H1 (cell line): ENCODE data around the gene FOSL1. TPM values are rescaled to one million over a fixed set of nuclear protein-coding genes. Genes with fewer than 3 reads are reported as not detected.

Source experiments
- BRCA1 ChIP-seq: IDR thresholded peaks from 2 replicates; pipeline ENCODE4 v1.6.1; 2012; ENCODE audit warnings: low read depth, low read length, improper control_type of control experiment
- CBX5 ChIP-seq: fragments of 300-800, 300-1000 bp; sonication (generic); IDR thresholded peaks from 2 replicates; pipeline ENCODE4 v1.7.1; 2016; ENCODE audit warnings: antibody characterized with exemption, low read length, low read depth
- CBX8 ChIP-seq: fragments of 300-800, 300-1000 bp; sonication (generic); IDR thresholded peaks from 2 replicates; pipeline ENCODE4 v1.7.1; 2016; ENCODE audit warnings: low read depth, low read length, borderline replicate concordance
- CHD2 ChIP-seq: IDR thresholded peaks from 2 replicates; pipeline ENCODE4 v1.6.1; 2012; ENCODE audit warnings: low read length, improper control_type of control experiment
- CREB1 ChIP-seq: IDR thresholded peaks from 2 replicates; pipeline ENCODE4 v1.6.1; 2012; ENCODE audit warnings: inconsistent platforms
- CTBP2 ChIP-seq: IDR thresholded peaks from 2 replicates; pipeline ENCODE4 v1.7.0; 2011; ENCODE audit warnings: borderline replicate concordance, mild to moderate bottlenecking, moderate library complexity, mixed read lengths, low read length; ENCODE audit not compliant: insufficient read depth, insufficient read length
- CTCF ChIP-seq, 3 experiments: IDR thresholded peaks; 1 replicate in 2 of 3; 2 replicates in 1 of 3; pipeline versions ENCODE4 v1.5.1 to v1.6.1; 2011; ENCODE audit warnings: low read length in 3 of 3, mild to moderate bottlenecking in 3 of 3, inconsistent platforms in 2 of 3, low read depth in 1 of 3, moderate library complexity in 1 of 3; ENCODE audit not compliant: insufficient read depth in 1 of 3; ENCODE audit errors: control extremely low read depth in 1 of 3
- KDM1A ChIP-seq: fragments of 200-600, 300-600 bp; sonication (generic); IDR thresholded peaks from 2 replicates; pipeline ENCODE4 v1.7.1; 2016; ENCODE audit warnings: mild to moderate bottlenecking, low read length, borderline replicate concordance
- KDM4A ChIP-seq: IDR thresholded peaks from one replicate; pipeline ENCODE4 v1.7.1; 2012; ENCODE audit warnings: low read depth, mild to moderate bottlenecking, moderate library complexity, low read length, inconsistent platforms; ENCODE audit not compliant: severe bottlenecking
- PHF8 ChIP-seq: fragments of 200-600 bp; sonication (generic); conservative IDR thresholded peaks from 2 replicates; pipeline ENCODE4 v1.7.1; 2012; ENCODE audit warnings: low read depth, mild to moderate bottlenecking, inconsistent platforms, low read length, moderate library complexity
- POLR2AphosphoS5 ChIP-seq: IDR thresholded peaks from 2 replicates; pipeline ENCODE4 v1.6.1; 2011; ENCODE audit warnings: low read depth, low read length
- SIRT6 ChIP-seq: IDR thresholded peaks from one replicate; pipeline ENCODE4 v1.7.1; 2012; ENCODE audit warnings: low read length, inconsistent platforms
- SP1 ChIP-seq: IDR thresholded peaks from 2 replicates; pipeline ENCODE4 v1.6.1; 2011; ENCODE audit warnings: low read depth, low read length
- TAF7 ChIP-seq: optimal IDR thresholded peaks from 2 replicates; pipeline ENCODE3; 2011; ENCODE audit warnings: low read depth, mild to moderate bottlenecking, inconsistent platforms, low read length, moderate library complexity, borderline replicate concordance
- TBP ChIP-seq: IDR thresholded peaks from 2 replicates; pipeline ENCODE4 v1.6.1; 2011; ENCODE audit warnings: low read depth, low read length, improper control_type of control experiment
- TCF12 ChIP-seq: IDR thresholded peaks from 2 replicates; pipeline ENCODE4 v1.6.1; 2011; ENCODE audit warnings: low read depth, mild to moderate bottlenecking, low read length
- TEAD4 ChIP-seq: IDR thresholded peaks from 2 replicates; pipeline ENCODE4 v1.6.1; 2012; ENCODE audit warnings: low read depth, low read length, inconsistent platforms, mixed read lengths
- ZNF274 ChIP-seq: IDR thresholded peaks from 2 replicates; pipeline ENCODE4 v1.7.0; 2012; ENCODE audit warnings: low read length, borderline replicate concordance; ENCODE audit errors: extremely low read depth
- polyA plus RNA-seq, 7 experiments: library from polyadenylated mRNA; depleted of rRNA in 3 of 7; stranded (reverse) in 5 of 7; unstranded in 2 of 7; fragments of >200 nt in 5 of 7; fragments of 200-250 nt in 2 of 7; gene quantifications; 1 replicate in 5 of 7; 2 replicates in 1 of 7; 4 replicates in 1 of 7; pipeline versions ENCODE4 v1.2.1 to v1.2.3, GENCODE V29; 2011 to 2013; ENCODE audit warnings: missing spikeins in 2 of 7, mixed read lengths in 2 of 7
- total RNA-seq: library from RNA; stranded (reverse); fragmentation: NEBNext Ultra II Directional; extraction: Animal tissue kit (Norgen Biotek cat#: 25700); gene quantifications from 2 replicates; pipeline ENCODE4 v1.2.1, GENCODE V29; 2021
- TF ChIP-seq, protein P1 (sequence below): IDR thresholded peaks from 2 replicates; pipeline ENCODE4 v1.6.1; 2011; ENCODE audit warnings: low read depth, mild to moderate bottlenecking, low read length; ENCODE audit not compliant: insufficient read depth
- TF ChIP-seq, protein P2 (sequence below): IDR thresholded peaks from 2 replicates; pipeline ENCODE4 v1.6.1; 2012; ENCODE audit warnings: low read length, inconsistent platforms

The FOSL1 gene
- total and polyA plus RNA-seq, 2 of the 8 experiments (the other 6 are each of a cell fraction or from before 2014, with no cell fraction given): 6.3 to 7.2 TPM

DNA sequence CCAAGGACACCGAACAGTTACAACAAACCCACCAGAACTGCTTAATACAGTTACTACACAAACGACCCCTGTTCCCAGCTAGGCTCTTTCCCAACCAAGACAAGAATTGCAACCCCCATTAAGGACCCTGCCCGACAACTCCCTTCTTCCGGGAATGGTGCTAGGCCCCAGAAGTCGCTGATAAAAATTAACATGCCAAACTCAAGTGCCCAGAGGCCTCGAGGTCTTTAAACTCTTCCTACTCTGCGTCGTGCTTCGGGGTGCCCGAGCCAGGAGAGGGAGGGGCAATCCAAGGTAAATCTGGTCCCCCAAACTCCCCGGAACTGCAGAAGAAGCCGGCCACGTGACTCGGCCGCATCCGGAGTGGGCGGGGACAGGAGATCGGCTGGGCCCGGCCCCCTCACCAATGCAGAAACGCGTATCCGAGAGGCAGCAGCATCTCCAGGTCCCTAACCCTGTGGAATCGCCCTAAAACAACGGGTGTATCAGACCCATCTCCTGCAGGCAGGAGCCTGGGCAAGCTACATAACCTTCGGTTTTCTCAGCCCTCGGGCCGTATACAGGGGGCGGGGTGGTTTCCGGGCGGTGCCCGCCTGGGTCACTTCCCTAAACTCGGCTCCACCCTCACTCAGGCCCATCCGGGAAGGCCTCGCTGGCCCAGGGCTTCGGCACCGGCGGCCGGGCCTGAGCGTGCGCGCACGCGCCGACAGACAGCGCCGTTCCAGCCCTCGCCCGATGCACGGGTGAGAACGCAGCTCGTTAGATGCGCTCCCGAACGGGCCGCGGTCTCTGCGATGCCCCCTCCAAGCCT lies 43.3 kb downstream of the FOSL1 start (continued):
- TF ChIP-seq TBP (no peak), CBX5 (no peak), SP1 (no peak), CTBP2 (no peak), TAF7 (no peak), PHF8 (peak; percentile 46; the same call in 1 of the 2 replicates), POLR2AphosphoS5 (peak; percentile 74), ZNF274 (no peak), TCF12 (no peak), SIRT6 (no peak), KDM4A (no peak), KDM1A (no peak), CBX8 (no peak), BRCA1 (no peak), CTCF (IDR thresholded peaks at IDR 0.05; ENCODE audit: control extremely low read depth in 1 of 3, insufficient read depth in 1 of 3, low read depth in 1 of 3, low read length in 3 of 3) (no peak), CREB1 (no peak), CHD2 (no peak), TEAD4 (no peak)
- TF ChIP-seq, protein P1, sequence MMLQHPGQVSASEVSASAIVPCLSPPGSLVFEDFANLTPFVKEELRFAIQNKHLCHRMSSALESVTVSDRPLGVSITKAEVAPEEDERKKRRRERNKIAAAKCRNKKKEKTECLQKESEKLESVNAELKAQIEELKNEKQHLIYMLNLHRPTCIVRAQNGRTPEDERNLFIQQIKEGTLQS: no peak
- TF ChIP-seq, protein P2, sequence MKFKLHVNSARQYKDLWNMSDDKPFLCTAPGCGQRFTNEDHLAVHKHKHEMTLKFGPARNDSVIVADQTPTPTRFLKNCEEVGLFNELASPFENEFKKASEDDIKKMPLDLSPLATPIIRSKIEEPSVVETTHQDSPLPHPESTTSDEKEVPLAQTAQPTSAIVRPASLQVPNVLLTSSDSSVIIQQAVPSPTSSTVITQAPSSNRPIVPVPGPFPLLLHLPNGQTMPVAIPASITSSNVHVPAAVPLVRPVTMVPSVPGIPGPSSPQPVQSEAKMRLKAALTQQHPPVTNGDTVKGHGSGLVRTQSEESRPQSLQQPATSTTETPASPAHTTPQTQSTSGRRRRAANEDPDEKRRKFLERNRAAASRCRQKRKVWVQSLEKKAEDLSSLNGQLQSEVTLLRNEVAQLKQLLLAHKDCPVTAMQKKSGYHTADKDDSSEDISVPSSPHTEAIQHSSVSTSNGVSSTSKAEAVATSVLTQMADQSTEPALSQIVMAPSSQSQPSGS: peak; percentile 35; the same call in 1 of the 2 replicates
